LNCaP clone FGC (cell line): ENCODE measurements around the gene DLX6.

ENCODE experiments used
- DNase-seq: peaks from one replicate; pipeline ENCODE4 v3.0.0-alpha.2; 2011; ENCODE audit warnings: low read depth
- H3K4me3 ChIP-seq: 2 replicates; pipeline ENCODE4 v1.5.1; 2011; ENCODE audit warnings: mild to moderate bottlenecking, low read depth, low read length, control low read depth
- TF ChIP-seq, protein P1 (sequence below): IDR thresholded peaks from 2 replicates; pipeline ENCODE4 v1.5.1; 2012; ENCODE audit warnings: mild to moderate bottlenecking; ENCODE audit not compliant: control insufficient read depth, insufficient read depth; ENCODE audit errors: extremely low read depth

Gene DLX6

DNA sequence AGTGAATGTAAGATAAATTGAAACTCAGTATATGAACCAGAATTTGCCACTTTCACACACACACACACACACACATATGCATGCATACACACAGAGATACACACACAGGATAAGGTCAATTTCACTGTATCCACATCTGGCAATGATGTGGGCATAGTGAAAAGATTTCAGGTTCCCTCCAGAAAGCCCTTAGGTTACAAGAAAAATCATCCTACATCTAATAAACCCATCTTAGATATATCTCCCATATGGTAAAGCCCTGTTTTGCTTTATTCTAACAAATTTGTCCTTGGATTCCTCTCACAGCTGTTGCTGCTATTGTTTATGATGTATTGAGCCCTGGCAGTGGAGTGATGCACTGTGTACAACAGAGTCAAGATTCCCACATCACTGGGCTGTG is 27.9 kb upstream of the DLX6 start:
- DNase-seq: no peak
- no peak overlapping the region for H3K4me3 ChIP-seq
- TF ChIP-seq, protein P1, sequence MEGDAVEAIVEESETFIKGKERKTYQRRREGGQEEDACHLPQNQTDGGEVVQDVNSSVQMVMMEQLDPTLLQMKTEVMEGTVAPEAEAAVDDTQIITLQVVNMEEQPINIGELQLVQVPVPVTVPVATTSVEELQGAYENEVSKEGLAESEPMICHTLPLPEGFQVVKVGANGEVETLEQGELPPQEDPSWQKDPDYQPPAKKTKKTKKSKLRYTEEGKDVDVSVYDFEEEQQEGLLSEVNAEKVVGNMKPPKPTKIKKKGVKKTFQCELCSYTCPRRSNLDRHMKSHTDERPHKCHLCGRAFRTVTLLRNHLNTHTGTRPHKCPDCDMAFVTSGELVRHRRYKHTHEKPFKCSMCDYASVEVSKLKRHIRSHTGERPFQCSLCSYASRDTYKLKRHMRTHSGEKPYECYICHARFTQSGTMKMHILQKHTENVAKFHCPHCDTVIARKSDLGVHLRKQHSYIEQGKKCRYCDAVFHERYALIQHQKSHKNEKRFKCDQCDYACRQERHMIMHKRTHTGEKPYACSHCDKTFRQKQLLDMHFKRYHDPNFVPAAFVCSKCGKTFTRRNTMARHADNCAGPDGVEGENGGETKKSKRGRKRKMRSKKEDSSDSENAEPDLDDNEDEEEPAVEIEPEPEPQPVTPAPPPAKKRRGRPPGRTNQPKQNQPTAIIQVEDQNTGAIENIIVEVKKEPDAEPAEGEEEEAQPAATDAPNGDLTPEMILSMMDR: no peak

DNA sequence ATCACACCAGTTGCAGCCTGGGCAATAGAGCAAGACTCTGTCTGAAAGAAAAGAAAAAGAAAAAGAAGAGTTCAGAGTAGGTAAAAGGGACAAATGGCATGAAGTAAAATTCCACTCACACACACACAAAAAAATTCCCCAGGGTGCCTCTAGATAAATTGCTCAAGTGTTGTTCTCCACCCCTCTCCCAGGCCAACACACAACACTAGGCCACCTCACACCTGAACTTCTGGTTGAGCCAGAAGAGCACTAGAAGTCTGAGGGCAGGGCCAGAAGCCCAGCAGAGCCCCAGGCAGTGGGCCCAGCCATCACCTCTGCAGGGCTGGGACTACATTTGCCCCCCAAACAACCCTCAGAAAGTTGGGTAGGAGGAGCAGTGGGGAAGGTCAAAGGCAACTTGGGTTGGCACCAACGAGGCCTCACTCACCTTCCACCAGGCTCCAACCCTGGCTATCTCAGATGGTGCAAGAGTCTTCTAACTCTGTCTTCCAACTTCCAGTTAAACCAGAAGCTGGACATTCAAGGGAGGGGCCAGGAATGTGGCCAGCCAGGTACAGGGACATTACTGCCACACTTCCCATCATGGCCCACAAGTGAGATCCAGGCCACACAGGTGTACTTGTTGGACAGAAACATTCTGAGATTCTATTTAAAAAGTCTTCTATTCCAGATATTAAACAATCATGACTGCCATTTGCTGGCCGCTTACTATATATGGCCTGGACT is 25.6 kb upstream of the DLX6 start:
- DNase-seq: no peak
- no peak overlapping the region for H3K4me3 ChIP-seq
- TF ChIP-seq, protein P1: no peak

DNA sequence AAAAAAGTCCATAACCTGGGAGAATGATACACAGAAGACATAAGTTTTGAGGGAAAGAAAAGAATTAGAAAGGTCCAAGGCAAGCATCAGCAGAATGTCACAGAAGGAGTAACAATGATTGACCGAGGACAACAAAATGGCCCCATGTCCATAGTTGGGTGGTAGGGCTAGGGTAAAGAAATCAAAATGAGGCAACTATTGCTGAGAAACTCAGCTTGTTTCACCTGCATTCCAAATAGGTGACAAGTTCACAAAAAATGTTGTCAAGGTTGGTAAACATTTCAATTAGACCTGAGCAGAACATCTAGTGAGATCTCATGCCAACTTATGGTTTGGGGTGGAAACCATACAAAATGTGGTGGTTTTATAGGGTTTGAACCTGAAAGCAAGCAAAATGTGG is 22.8 kb upstream of the DLX6 start:
- TF ChIP-seq, protein P1: no peak
- no peak overlapping the region for H3K4me3 ChIP-seq
- no peak for DNase-seq

DNA sequence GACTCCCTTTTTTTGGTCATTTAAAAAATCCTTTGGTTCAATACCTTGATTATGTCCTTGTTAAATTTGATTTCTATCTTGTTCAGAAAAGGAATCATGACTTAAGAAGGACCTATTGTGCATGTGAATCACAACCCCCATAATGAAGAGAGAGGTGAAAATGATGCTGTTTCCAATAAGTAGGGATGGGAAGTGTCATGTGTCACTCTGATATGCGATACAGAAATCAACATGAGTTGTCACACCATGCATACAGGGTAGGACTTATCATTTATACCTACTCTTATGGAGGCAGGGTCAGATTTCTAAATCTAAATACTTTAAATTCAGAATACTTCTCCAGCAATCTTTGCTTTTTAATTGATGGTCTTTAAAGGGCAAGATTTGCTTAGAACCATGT is 19.4 kb upstream of the DLX6 start:
- no peak for DNase-seq
- H3K4me3 ChIP-seq: no peak overlapping the region
- TF ChIP-seq, protein P1: no peak

DNA sequence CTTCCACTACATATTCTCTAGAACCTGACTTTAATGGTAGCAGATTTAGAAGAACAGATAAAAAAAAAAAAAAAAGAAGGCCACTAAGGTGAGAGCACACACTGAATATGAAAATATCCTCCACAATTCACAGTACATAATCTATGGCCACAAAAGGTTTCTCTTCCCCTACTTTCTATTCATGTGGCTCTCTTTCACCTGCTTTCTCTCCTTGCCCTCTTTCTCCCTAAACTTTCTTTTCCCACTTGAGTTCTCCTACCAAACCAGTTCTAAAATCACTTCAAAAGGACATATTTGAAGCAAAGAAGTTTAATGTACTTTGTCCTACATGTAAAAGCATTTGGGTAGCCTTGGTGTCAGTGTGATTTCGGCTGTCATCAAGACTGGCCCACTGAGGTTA is 18.5 kb upstream of the DLX6 start:
- DNase-seq: no peak
- H3K4me3 ChIP-seq: no peak overlapping the region
- TF ChIP-seq, protein P1: no peak

DNA sequence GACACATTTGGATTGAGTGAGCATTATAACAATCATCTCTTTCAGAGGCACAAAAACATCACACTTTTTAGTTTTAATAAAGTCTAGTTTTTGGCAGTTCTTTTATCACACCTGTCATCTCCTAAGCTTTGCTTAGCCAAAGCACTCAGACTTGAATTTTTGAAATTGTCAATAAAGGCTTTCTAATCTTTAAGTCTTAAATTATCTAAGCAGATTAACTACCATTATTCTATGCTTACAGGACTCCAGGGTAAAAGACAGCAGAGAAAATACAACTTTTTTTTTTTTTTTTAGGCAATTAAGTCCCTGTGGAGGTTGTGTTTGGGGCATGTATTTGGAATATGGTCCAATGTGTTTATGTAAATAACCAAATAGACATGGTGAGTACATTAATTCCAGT is 17.6 kb upstream of the DLX6 start:
- no peak for DNase-seq
- no peak overlapping the region for H3K4me3 ChIP-seq
- TF ChIP-seq, protein P1: no peak
